ENCODE results near the gene BAG5. TPM values are rescaled to one million over a fixed set of nuclear protein-coding genes. Genes with fewer than 3 reads are reported as not detected.
A peak's percentile ranks its signal among the peaks of the same experiment; 100 is the strongest.

Gene BAG5
- total RNA-seq, 1 experiment from 2014 or later = 28.9 TPM

GRCh38 chr14:103523575-103523954, 38.9 kb downstream of the BAG5 start:
- H3K4me3 Mint-ChIP-seq (ENCODE audit: unreplicated experiment) = peak overlapping the region; percentile 51

GRCh38 chr14:103522649-103523574, 39.5 kb downstream of the BAG5 start, which contains the start of gene CKB:
CKB (minus strand) TSS chr14:103522830; CDS start chr14:103522493, 337 bp downstream.
- no peaks in the 10 kb centered on the region for H3K27me3 Mint-ChIP-seq (ENCODE audit: insufficient read depth, unreplicated experiment)
- TF ChIP-seq CTCF (IDR thresholded peaks at IDR 0.05; ENCODE audit: insufficient read depth in 1 of 2, low read depth in 1 of 2, low read length in 1 of 2, severe bottlenecking in 1 of 2, unreplicated experiment in 1 of 2) = no peak
- no peaks in the 10 kb centered on the region for H3K9me3 Mint-ChIP-seq (ENCODE audit: unreplicated experiment)
- intact Hi-C loops (cut with micrococcal nuclease; ENCODE audit: unreplicated experiment) = no loop called here
- Histone ChIP-seq H3K4me3 (ENCODE audit: low read depth, low read length) (peak within 1 kb of the TSS; percentile 95), H3K4me1 (peaks cover 61% of the 10 kb centered on the region), H3K9me3 (no peaks in the 10 kb centered on the region), H3K27me3 (replicated peaks; ENCODE audit: control insufficient read depth, insufficient read depth, low read length) (no peaks in the 10 kb centered on the region), H3K36me3 (ENCODE audit: control insufficient read depth, insufficient read depth, low read length) (peaks cover 9% of the 10 kb centered on the region)
- peak within 1 kb of the TSS; percentile 74 for H3K4me3 Mint-ChIP-seq (ENCODE audit: unreplicated experiment)
- DNase-seq = peak; percentile 69 to 81
- H3K36me3 Mint-ChIP-seq (ENCODE audit: insufficient read depth, unreplicated experiment) = peaks cover 52% of the 10 kb centered on the region
- H3K27ac Mint-ChIP-seq (ENCODE audit: unreplicated experiment) = peak within 1 kb of the TSS; percentile 84
- peaks cover 36% of the 10 kb centered on the region for H3K4me1 Mint-ChIP-seq (ENCODE audit: low read depth, unreplicated experiment)
- BruUV-seq (replicated peaks) = no TSS peak
- ChIA-PET POLR2A (interaction anchor here (0.5 to 0.6 kb wide), 2 partner anchors 21 to 939 kb away, joined by 3 read pairs; no protein-coding TSS in a partner anchor), CTCF (interaction anchor here (0.6 kb wide), 1 partner anchor 40 kb away, joined by 4 read pairs; no protein-coding TSS in a partner anchor)

More at GRCh38 chr14:103523575-103523954, 38.9 kb downstream of the BAG5 start:
- peak overlapping the region; percentile 84 for H3K27ac Mint-ChIP-seq (ENCODE audit: unreplicated experiment)
- Histone ChIP-seq H3K27me3 (replicated peaks; ENCODE audit: control insufficient read depth, insufficient read depth, low read length) (no peaks in the 10 kb centered on the region), H3K36me3 (ENCODE audit: control insufficient read depth, insufficient read depth, low read length) (peaks cover 9% of the 10 kb centered on the region), H3K4me1 (peaks cover 66% of the 10 kb centered on the region), H3K9me3 (no peaks in the 10 kb centered on the region), H3K4me3 (ENCODE audit: low read depth, low read length) (no peak overlapping the region)
- H3K4me1 Mint-ChIP-seq (ENCODE audit: low read depth, unreplicated experiment) = peaks cover 42% of the 10 kb centered on the region
- TSS peak; percentile 39 for BruUV-seq (replicated peaks)
- no peaks in the 10 kb centered on the region for H3K9me3 Mint-ChIP-seq (ENCODE audit: unreplicated experiment)
- no peaks in the 10 kb centered on the region for H3K27me3 Mint-ChIP-seq (ENCODE audit: insufficient read depth, unreplicated experiment)
- ChIA-PET POLR2A (interaction anchor here (0.5 to 0.6 kb wide), 2 partner anchors 41 to 940 kb away, joined by 3 to 10 read pairs; no protein-coding TSS in a partner anchor), CTCF (no interaction called here)
- DNase-seq = no peak
- H3K36me3 Mint-ChIP-seq (ENCODE audit: insufficient read depth, unreplicated experiment) = peaks cover 47% of the 10 kb centered on the region
- TF ChIP-seq CTCF (IDR thresholded peaks at IDR 0.05; ENCODE audit: insufficient read depth in 1 of 2, low read depth in 1 of 2, low read length in 1 of 2, severe bottlenecking in 1 of 2, unreplicated experiment in 1 of 2) = no peak
- intact Hi-C loops (cut with micrococcal nuclease; ENCODE audit: unreplicated experiment) = no loop called here

- TF ChIP-seq CTCF (IDR thresholded peaks at IDR 0.05; ENCODE audit: insufficient read depth in 1 of 2, low read depth in 1 of 2, low read length in 1 of 2, severe bottlenecking in 1 of 2, unreplicated experiment in 1 of 2) = no peak
- POLR2A ChIA-PET = interaction anchor here (0.6 kb wide), 1 partner anchor 22 kb away, joined by 3 read pairs; no protein-coding TSS in a partner anchor
- H3K36me3 Mint-ChIP-seq (ENCODE audit: insufficient read depth, unreplicated experiment) = peaks cover 52% of the 10 kb centered on the region
- no peaks in the 10 kb centered on the region for H3K27me3 ChIP-seq (replicated peaks; ENCODE audit: control insufficient read depth, insufficient read depth, low read length)
- peaks cover 9% of the 10 kb centered on the region for H3K36me3 ChIP-seq (ENCODE audit: control insufficient read depth, insufficient read depth, low read length)
- H3K4me3 ChIP-seq (ENCODE audit: low read depth, low read length) = peak overlapping the region; percentile 95
- H3K9me3 Mint-ChIP-seq (ENCODE audit: unreplicated experiment) = no peaks in the 10 kb centered on the region
- no peaks in the 10 kb centered on the region for H3K9me3 ChIP-seq
- no peak overlapping the region for H3K27ac Mint-ChIP-seq (ENCODE audit: unreplicated experiment)
- peak in 1 of 2 experiments; percentile 46 for DNase-seq
- H3K4me1 Mint-ChIP-seq (ENCODE audit: low read depth, unreplicated experiment) = peaks cover 28% of the 10 kb centered on the region
- H3K4me3 Mint-ChIP-seq (ENCODE audit: unreplicated experiment) = peak overlapping the region; percentile 74
- H3K27me3 Mint-ChIP-seq (ENCODE audit: insufficient read depth, unreplicated experiment) = no peaks in the 10 kb centered on the region
- intact Hi-C loops (cut with micrococcal nuclease; ENCODE audit: unreplicated experiment) = no loop called here
- CTCF ChIA-PET = no interaction called here
- H3K4me1 ChIP-seq = peaks cover 52% of the 10 kb centered on the region
- BruUV-seq (replicated peaks) = no TSS peak
These were observed 40.4 kb downstream of the BAG5 start for GRCh38 chr14:103521951-103522563.

Data from Caco-2 (cell line).